ENCODE measurements around the gene ROR1.
A peak's percentile ranks its signal among the peaks of the same experiment; 100 is the strongest.

The ROR1 gene

GRCh38 chr1:63874278-63874880 lies 100.6 kb downstream of the ROR1 start:
- no peak for TF ChIP-seq CTCF (IDR thresholded peaks at IDR 0.05; ENCODE audit: low read depth, low read length, missing control alignments)
- no peak overlapping the region for H3K4me3 ChIP-seq (replicated peaks; ENCODE audit: low read depth, low read length)
- DNase-seq (ENCODE audit: extremely low read depth, low read depth), result no peak

GRCh38 chr1:63875636-63876035 lies 101.8 kb downstream of the ROR1 start:
- no peak for TF ChIP-seq CTCF (IDR thresholded peaks at IDR 0.05; ENCODE audit: low read depth, low read length, missing control alignments)
- no peak for DNase-seq (ENCODE audit: extremely low read depth, low read depth)
- H3K4me3 ChIP-seq (replicated peaks; ENCODE audit: low read depth, low read length), result no peak overlapping the region

- H3K4me3 ChIP-seq (replicated peaks; ENCODE audit: low read depth, low read length), result no peak overlapping the region
- no peak for TF ChIP-seq CTCF (IDR thresholded peaks at IDR 0.05; ENCODE audit: low read depth, low read length, missing control alignments)
- no peak for DNase-seq (ENCODE audit: extremely low read depth, low read depth)
Observed at GRCh38 chr1:63877021-63877767, 103.4 kb downstream of the ROR1 start.

- DNase-seq (ENCODE audit: extremely low read depth, low read depth), result peak; percentile 46
- H3K4me3 ChIP-seq (replicated peaks; ENCODE audit: low read depth, low read length), result no peak overlapping the region
- TF ChIP-seq CTCF (IDR thresholded peaks at IDR 0.05; ENCODE audit: low read depth, low read length, missing control alignments), result no peak
Observed at GRCh38 chr1:63877816-63878215, 104.0 kb downstream of the ROR1 start.

GRCh38 chr1:63878932-63879331 lies 105.1 kb downstream of the ROR1 start:
- no peak overlapping the region for H3K4me3 ChIP-seq (replicated peaks; ENCODE audit: low read depth, low read length)
- no peak for DNase-seq (ENCODE audit: extremely low read depth, low read depth)
- no peak for TF ChIP-seq CTCF (IDR thresholded peaks at IDR 0.05; ENCODE audit: low read depth, low read length, missing control alignments)

- no peak for DNase-seq (ENCODE audit: extremely low read depth, low read depth)
- no peak for TF ChIP-seq CTCF (IDR thresholded peaks at IDR 0.05; ENCODE audit: low read depth, low read length, missing control alignments)
- no peak overlapping the region for H3K4me3 ChIP-seq (replicated peaks; ENCODE audit: low read depth, low read length)
Observed at GRCh38 chr1:63880958-63881576, 107.2 kb downstream of the ROR1 start.
